Right renal cortex interstitium (tissue), 3 donors: ENCODE results near the gene RUNX3. TPM values are rescaled to one million over a fixed set of nuclear protein-coding genes. Genes with fewer than 3 reads are reported as not detected.

Experiments
- DNase-seq, 3 donors: peaks; one replicate each; pipeline ENCODE4 v3.0.0-alpha.2; 2013; ENCODE audit warnings: low read depth in 3 of 3, low spot score in 2 of 3
- polyA plus RNA-seq, 3 donors: library from polyadenylated mRNA; unstranded; fragments of 120-200 nt; gene quantifications; one replicate each; pipeline ENCODE4 v1.2.1, GENCODE V29; 2013; ENCODE audit not compliant: insufficient read length in 3 of 3

RUNX3 gene
- polyA plus RNA-seq, 3 donors = 0.31 to 0.69 (median 0.54) TPM

GRCh38 chr1:24888971-24889676 lies 41.0 kb downstream of the RUNX3 start:
- DNase-seq = no peak

- no peak for DNase-seq
These were observed 41.8 kb downstream of the RUNX3 start for GRCh38 chr1:24888061-24888970.

- DNase-seq = no peak
These were observed 43.8 kb downstream of the RUNX3 start for GRCh38 chr1:24886241-24886640.

- no peak for DNase-seq
These were observed 45.3 kb downstream of the RUNX3 start for GRCh38 chr1:24884751-24885150.

GRCh38 chr1:24881034-24881433 lies 49.0 kb downstream of the RUNX3 start:
- DNase-seq = no peak

GRCh38 chr1:24878775-24879742 lies 51.0 kb downstream of the RUNX3 start:
- no peak for DNase-seq

- DNase-seq = no peak
These were observed 52.0 kb downstream of the RUNX3 start for GRCh38 chr1:24878045-24878444.

GRCh38 chr1:24875991-24876506 lies 54.0 kb downstream of the RUNX3 start:
- DNase-seq = no peak

- DNase-seq = no peak
These were observed 54.8 kb downstream of the RUNX3 start for GRCh38 chr1:24875257-24875656.

GRCh38 chr1:24874611-24875234 lies 55.4 kb downstream of the RUNX3 start:
- no peak for DNase-seq

GRCh38 chr1:24874056-24874455 lies 56.0 kb downstream of the RUNX3 start:
- no peak for DNase-seq

GRCh38 chr1:24873148-24873547 lies 56.9 kb downstream of the RUNX3 start:
- DNase-seq = no peak

- DNase-seq = no peak
These were observed 57.8 kb downstream of the RUNX3 start for GRCh38 chr1:24872061-24872850.

GRCh38 chr1:24871306-24871901 lies 58.7 kb downstream of the RUNX3 start:
- DNase-seq = no peak

GRCh38 chr1:24870551-24871195 lies 59.4 kb downstream of the RUNX3 start:
- no peak for DNase-seq

GRCh38 chr1:24868016-24868875 lies 61.8 kb downstream of the RUNX3 start:
- no peak for DNase-seq

GRCh38 chr1:24867084-24867870 lies 62.8 kb downstream of the RUNX3 start:
- DNase-seq = no peak
